ENCODE data around the gene ACKR4. TPM values are rescaled to one million over a fixed set of nuclear protein-coding genes. Genes with fewer than 3 reads are reported as not detected.
A peak's percentile ranks its signal among the peaks of the same experiment; 100 is the strongest.

ACKR4 gene
- polyA plus RNA-seq, 4 donors: 1.2 to 24.4 (median 9.2) TPM

- WGBS, 3 donors: 62 to 76% (median 65%) methylated on average over 1 of the region's 1 CpG
- H3K9me3 ChIP-seq (ENCODE audit: control insufficient read depth in 2 of 2, insufficient read depth in 1 of 2, low read depth in 1 of 2, low read length in 1 of 2): peaks cover 0 to 2% of the 10 kb centered on the region in 2 donors
- H3K4me3 ChIP-seq (ENCODE audit: low read depth in 1 of 3, low read length in 3 of 3): no peak overlapping the region
- DNase-seq (no peak), FAIRE-seq (no peak)
- peaks cover 0 to 2% (median 0%) of the 10 kb centered on the region in 3 donors for H3K4me1 ChIP-seq (ENCODE audit: control insufficient read depth in 3 of 3, insufficient read depth in 2 of 3, low read depth in 1 of 3, low read length in 2 of 3)
- no peaks in the 10 kb centered on the region for H3K27me3 ChIP-seq (ENCODE audit: control insufficient read depth in 3 of 3, insufficient read depth in 3 of 3, low read length in 3 of 3)
- H3K36me3 ChIP-seq (ENCODE audit: control insufficient read depth in 3 of 3, insufficient read depth in 2 of 3, low read depth in 1 of 3, low read length in 3 of 3): peaks cover 2 to 17% (median 12%) of the 10 kb centered on the region in 3 donors
- H3K27ac ChIP-seq (ENCODE audit: low read depth in 1 of 3, low read length in 2 of 3): no peak overlapping the region
Observed at GRCh38 chr3:132622148-132622547, 25.1 kb downstream of the ACKR4 start.

GRCh38 chr3:132622761-132623160 is 25.7 kb downstream of the ACKR4 start:
- 93 to 97% (median 94%) methylated on average over 1 of the region's 1 CpG for WGBS, 3 donors
- Histone ChIP-seq H3K4me3 (ENCODE audit: low read depth in 1 of 3, low read length in 3 of 3) (no peak overlapping the region), H3K27me3 (ENCODE audit: control insufficient read depth in 3 of 3, insufficient read depth in 3 of 3, low read length in 3 of 3) (no peaks in the 10 kb centered on the region), H3K36me3 (ENCODE audit: control insufficient read depth in 3 of 3, insufficient read depth in 2 of 3, low read depth in 1 of 3, low read length in 3 of 3) (peaks cover 2 to 13% (median 12%) of the 10 kb centered on the region in 3 donors), H3K4me1 (ENCODE audit: control insufficient read depth in 3 of 3, insufficient read depth in 2 of 3, low read depth in 1 of 3, low read length in 2 of 3) (no peaks in the 10 kb centered on the region), H3K9me3 (ENCODE audit: control insufficient read depth in 2 of 2, insufficient read depth in 1 of 2, low read depth in 1 of 2, low read length in 1 of 2) (peaks cover 0 to 2% of the 10 kb centered on the region in 2 donors), H3K27ac (ENCODE audit: low read depth in 1 of 3, low read length in 2 of 3) (no peak overlapping the region)
- FAIRE-seq (peak; percentile 49), DNase-seq (no peak)

DNA sequence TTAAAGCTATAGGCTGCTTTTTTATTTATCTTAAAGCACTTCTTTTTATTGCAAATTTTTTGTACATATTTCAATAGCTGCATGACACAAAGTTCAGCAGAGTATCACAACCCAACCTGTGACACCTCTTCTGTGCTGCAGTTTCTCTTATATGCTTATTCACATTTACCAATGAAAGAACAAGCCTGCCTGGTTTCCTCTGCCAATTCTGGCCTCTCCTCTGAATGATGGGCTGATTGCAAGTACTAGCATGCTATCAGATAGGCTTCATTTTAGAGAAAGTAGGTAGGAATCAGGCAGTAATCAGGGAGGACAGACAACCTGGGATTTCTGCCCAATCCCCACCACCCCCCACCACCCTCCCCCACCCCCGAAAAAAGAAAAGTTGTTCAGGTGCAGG is 26.6 kb downstream of the ACKR4 start:
- 92 to 94% (median 94%) methylated on average over 1 of the region's 1 CpG for WGBS, 3 donors
- FAIRE-seq (no peak), DNase-seq (no peak)
- no peaks in the 10 kb centered on the region for H3K27me3 ChIP-seq (ENCODE audit: control insufficient read depth in 3 of 3, insufficient read depth in 3 of 3, low read length in 3 of 3)
- H3K9me3 ChIP-seq (ENCODE audit: control insufficient read depth in 2 of 2, insufficient read depth in 1 of 2, low read depth in 1 of 2, low read length in 1 of 2): peaks cover 0 to 2% of the 10 kb centered on the region in 2 donors
- H3K27ac ChIP-seq (ENCODE audit: low read depth in 1 of 3, low read length in 2 of 3): no peak overlapping the region
- H3K4me1 ChIP-seq (ENCODE audit: control insufficient read depth in 3 of 3, insufficient read depth in 2 of 3, low read depth in 1 of 3, low read length in 2 of 3): no peaks in the 10 kb centered on the region
- peaks cover 5 to 12% (median 10%) of the 10 kb centered on the region in 3 donors for H3K36me3 ChIP-seq (ENCODE audit: control insufficient read depth in 3 of 3, insufficient read depth in 2 of 3, low read depth in 1 of 3, low read length in 3 of 3)
- H3K4me3 ChIP-seq (ENCODE audit: low read depth in 1 of 3, low read length in 3 of 3): no peak overlapping the region

DNA sequence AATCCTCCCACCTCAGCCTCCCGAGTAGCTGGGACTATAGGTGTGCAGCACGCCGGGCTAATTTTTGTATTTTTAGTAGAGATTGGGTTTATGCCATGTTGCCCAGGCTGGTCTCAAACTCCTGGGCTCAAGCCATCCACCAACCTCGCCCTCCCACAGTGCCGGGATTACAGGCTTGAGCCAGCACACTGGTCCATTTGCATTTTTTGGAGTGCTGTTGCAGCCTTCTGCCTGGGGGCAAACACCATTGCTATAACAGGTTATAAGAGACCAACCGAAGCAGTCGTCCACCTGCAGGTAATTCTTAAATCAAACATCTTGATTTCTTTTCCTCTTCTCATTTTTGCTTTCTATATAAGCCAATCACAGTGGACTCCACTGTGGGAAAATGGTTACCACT is 27.7 kb downstream of the ACKR4 start:
- DNase-seq: no peak

DNA sequence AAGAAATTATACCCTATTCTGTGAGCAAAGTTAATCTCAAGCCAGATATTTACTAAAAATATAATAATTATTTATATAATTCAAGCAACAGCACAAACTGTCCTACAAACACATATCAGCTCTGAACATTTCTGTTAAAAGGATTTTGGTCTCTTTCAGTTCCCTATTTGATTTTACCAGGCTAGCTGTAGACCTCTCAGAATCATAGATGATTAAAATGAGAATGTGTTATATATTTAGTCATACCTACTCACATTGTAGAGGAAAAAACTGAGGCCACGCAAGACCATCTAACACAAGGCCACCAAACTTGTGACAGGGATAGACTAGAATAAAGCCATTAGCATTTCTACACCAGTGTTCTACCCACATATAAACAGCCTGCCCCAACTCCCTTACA is 28.5 kb downstream of the ACKR4 start:
- peaks cover 6 to 14% (median 7%) of the 10 kb centered on the region in 3 donors for H3K36me3 ChIP-seq (ENCODE audit: control insufficient read depth in 3 of 3, insufficient read depth in 2 of 3, low read depth in 1 of 3, low read length in 3 of 3)
- peaks cover 0 to 2% of the 10 kb centered on the region in 2 donors for H3K9me3 ChIP-seq (ENCODE audit: control insufficient read depth in 2 of 2, insufficient read depth in 1 of 2, low read depth in 1 of 2, low read length in 1 of 2)
- FAIRE-seq (no peak), DNase-seq (no peak)
- no peaks in the 10 kb centered on the region for H3K27me3 ChIP-seq (ENCODE audit: control insufficient read depth in 3 of 3, insufficient read depth in 3 of 3, low read length in 3 of 3)
- WGBS, 3 donors: 87 to 100% (median 96%) methylated on average over 1 of the region's 1 CpG
- H3K4me3 ChIP-seq (ENCODE audit: low read depth in 1 of 3, low read length in 3 of 3): no peak overlapping the region
- no peak overlapping the region for H3K27ac ChIP-seq (ENCODE audit: low read depth in 1 of 3, low read length in 2 of 3)
- H3K4me1 ChIP-seq (ENCODE audit: control insufficient read depth in 3 of 3, insufficient read depth in 2 of 3, low read depth in 1 of 3, low read length in 2 of 3): no peaks in the 10 kb centered on the region

More for the DNA sequence above, 27.7 kb downstream of the ACKR4 start:
- FAIRE-seq: no peak
- WGBS, 3 donors: 95 to 97% (median 96%) methylated on average over 7 of the region's 7 CpGs
- H3K27ac ChIP-seq (ENCODE audit: low read depth in 1 of 3, low read length in 2 of 3): no peak overlapping the region
- H3K4me1 ChIP-seq (ENCODE audit: control insufficient read depth in 3 of 3, insufficient read depth in 2 of 3, low read depth in 1 of 3, low read length in 2 of 3): no peaks in the 10 kb centered on the region
- H3K4me3 ChIP-seq (ENCODE audit: low read depth in 1 of 3, low read length in 3 of 3): no peak overlapping the region
- H3K27me3 ChIP-seq (ENCODE audit: control insufficient read depth in 3 of 3, insufficient read depth in 3 of 3, low read length in 3 of 3): no peaks in the 10 kb centered on the region
- peaks cover 0 to 2% of the 10 kb centered on the region in 2 donors for H3K9me3 ChIP-seq (ENCODE audit: control insufficient read depth in 2 of 2, insufficient read depth in 1 of 2, low read depth in 1 of 2, low read length in 1 of 2)
- peaks cover 6 to 14% (median 12%) of the 10 kb centered on the region in 3 donors for H3K36me3 ChIP-seq (ENCODE audit: control insufficient read depth in 3 of 3, insufficient read depth in 2 of 3, low read depth in 1 of 3, low read length in 3 of 3)

GRCh38 chr3:132626955-132627354 is 29.9 kb downstream of the ACKR4 start:
- FAIRE-seq (no peak), DNase-seq (no peak)
- H3K27me3 ChIP-seq (ENCODE audit: control insufficient read depth in 3 of 3, insufficient read depth in 3 of 3, low read length in 3 of 3): no peaks in the 10 kb centered on the region
- H3K9me3 ChIP-seq (ENCODE audit: control insufficient read depth in 2 of 2, insufficient read depth in 1 of 2, low read depth in 1 of 2, low read length in 1 of 2): no peaks in the 10 kb centered on the region
- 96 to 98% (median 97%) methylated on average over 6 of the region's 6 CpGs for WGBS, 3 donors
- peaks cover 6 to 17% (median 7%) of the 10 kb centered on the region in 3 donors for H3K36me3 ChIP-seq (ENCODE audit: control insufficient read depth in 3 of 3, insufficient read depth in 2 of 3, low read depth in 1 of 3, low read length in 3 of 3)
- H3K27ac ChIP-seq (ENCODE audit: low read depth in 1 of 3, low read length in 2 of 3): no peak overlapping the region
- H3K4me1 ChIP-seq (ENCODE audit: control insufficient read depth in 3 of 3, insufficient read depth in 2 of 3, low read depth in 1 of 3, low read length in 2 of 3): no peaks in the 10 kb centered on the region
- no peak overlapping the region for H3K4me3 ChIP-seq (ENCODE audit: low read depth in 1 of 3, low read length in 3 of 3)

- peaks cover 6 to 17% (median 7%) of the 10 kb centered on the region in 3 donors for H3K36me3 ChIP-seq (ENCODE audit: control insufficient read depth in 3 of 3, insufficient read depth in 2 of 3, low read depth in 1 of 3, low read length in 3 of 3)
- WGBS, 3 donors: 73 to 80% (median 79%) methylated on average over 2 of the region's 2 CpGs
- H3K4me3 ChIP-seq (ENCODE audit: low read depth in 1 of 3, low read length in 3 of 3): no peak overlapping the region
- no peak overlapping the region for H3K27ac ChIP-seq (ENCODE audit: low read depth in 1 of 3, low read length in 2 of 3)
- DNase-seq: no peak
- no peaks in the 10 kb centered on the region for H3K4me1 ChIP-seq (ENCODE audit: control insufficient read depth in 3 of 3, insufficient read depth in 2 of 3, low read depth in 1 of 3, low read length in 2 of 3)
- FAIRE-seq: no peak
- no peaks in the 10 kb centered on the region for H3K27me3 ChIP-seq (ENCODE audit: control insufficient read depth in 3 of 3, insufficient read depth in 3 of 3, low read length in 3 of 3)
- H3K9me3 ChIP-seq (ENCODE audit: control insufficient read depth in 2 of 2, insufficient read depth in 1 of 2, low read depth in 1 of 2, low read length in 1 of 2): no peaks in the 10 kb centered on the region
Observed at GRCh38 chr3:132628157-132628556, 31.1 kb downstream of the ACKR4 start.

DNA sequence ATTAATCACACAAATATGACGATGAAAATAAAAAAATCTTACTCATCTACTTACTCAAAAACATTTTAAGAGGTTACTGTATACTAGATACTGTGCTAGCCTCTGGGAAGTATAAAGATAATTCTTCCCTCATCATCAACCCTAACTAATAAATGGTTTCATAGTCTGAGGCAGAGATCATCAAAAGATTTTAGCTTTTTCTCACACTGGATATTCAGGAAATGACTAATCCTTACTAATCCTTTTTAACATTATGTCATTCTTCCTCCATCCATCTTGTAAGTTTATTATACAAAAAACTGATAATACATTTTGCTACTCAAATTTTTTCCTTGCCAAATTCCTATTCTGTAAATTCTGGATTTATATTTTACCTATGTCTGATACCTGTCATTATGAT is 32.9 kb downstream of the ACKR4 start:
- Histone ChIP-seq H3K9me3 (ENCODE audit: control insufficient read depth in 2 of 2, insufficient read depth in 1 of 2, low read depth in 1 of 2, low read length in 1 of 2) (no peaks in the 10 kb centered on the region), H3K27me3 (ENCODE audit: control insufficient read depth in 3 of 3, insufficient read depth in 3 of 3, low read length in 3 of 3) (no peaks in the 10 kb centered on the region), H3K36me3 (ENCODE audit: control insufficient read depth in 3 of 3, insufficient read depth in 2 of 3, low read depth in 1 of 3, low read length in 3 of 3) (peaks cover 4 to 11% (median 7%) of the 10 kb centered on the region in 3 donors), H3K4me1 (ENCODE audit: control insufficient read depth in 3 of 3, insufficient read depth in 2 of 3, low read depth in 1 of 3, low read length in 2 of 3) (no peaks in the 10 kb centered on the region), H3K27ac (ENCODE audit: low read depth in 1 of 3, low read length in 2 of 3) (no peak overlapping the region), H3K4me3 (ENCODE audit: low read depth in 1 of 3, low read length in 3 of 3) (no peak overlapping the region)
- DNase-seq: no peak
- FAIRE-seq: peak; percentile 74
- WGBS, 3 donors: 66 to 80% (median 79%) methylated on average over 1 of the region's 1 CpG

GRCh38 chr3:132630612-132631011 is 33.5 kb downstream of the ACKR4 start:
- no peak overlapping the region for H3K27ac ChIP-seq (ENCODE audit: low read depth in 1 of 3, low read length in 2 of 3)
- peaks cover 4 to 13% (median 6%) of the 10 kb centered on the region in 3 donors for H3K36me3 ChIP-seq (ENCODE audit: control insufficient read depth in 3 of 3, insufficient read depth in 2 of 3, low read depth in 1 of 3, low read length in 3 of 3)
- no peaks in the 10 kb centered on the region for H3K27me3 ChIP-seq (ENCODE audit: control insufficient read depth in 3 of 3, insufficient read depth in 3 of 3, low read length in 3 of 3)
- WGBS, 3 donors: 94 to 96% (median 95%) methylated on average over 7 of the region's 7 CpGs
- FAIRE-seq (no peak), DNase-seq (no peak)
- no peaks in the 10 kb centered on the region for H3K4me1 ChIP-seq (ENCODE audit: control insufficient read depth in 3 of 3, insufficient read depth in 2 of 3, low read depth in 1 of 3, low read length in 2 of 3)
- H3K4me3 ChIP-seq (ENCODE audit: low read depth in 1 of 3, low read length in 3 of 3): no peak overlapping the region
- no peaks in the 10 kb centered on the region for H3K9me3 ChIP-seq (ENCODE audit: control insufficient read depth in 2 of 2, insufficient read depth in 1 of 2, low read depth in 1 of 2, low read length in 1 of 2)

Data from small intestine (tissue), 7 donors.